GM19463 (cell line): ENCODE measurements around the gene GET3.
A peak's percentile ranks its signal among the peaks of the same experiment; 100 is the strongest.

Experiments
- ATAC-seq: cut with Tn5 transposase; IDR thresholded peaks from one replicate; pipeline ENCODE4 v1.9.1; 2021; ENCODE audit warnings: mild to moderate bottlenecking, moderate library complexity; ENCODE audit not compliant: unreplicated experiment

Gene GET3

GRCh38 chr19:12750851-12751250, 13.6 kb downstream of the GET3 start:
- ATAC-seq = no peak

- ATAC-seq = no peak
These were observed 14.3 kb downstream of the GET3 start, which contains the start of gene BEST2 for GRCh38 chr19:12751635-12752034. Gene BEST2 (plus strand): TSS chr19:12751791. CDS start chr19:12752593, 802 bp downstream.

GRCh38 chr19:12752056-12752781, 14.9 kb downstream of the GET3 start:
- ATAC-seq = no peak

GRCh38 chr19:12754465-12755196, 17.3 kb downstream of the GET3 start:
- ATAC-seq = no peak

GRCh38 chr19:12756150-12756883, 19.0 kb downstream of the GET3 start:
- no peak for ATAC-seq

GRCh38 chr19:12757544-12758274, 20.4 kb downstream of the GET3 start:
- no peak for ATAC-seq

- no peak for ATAC-seq
These were observed 22.4 kb downstream of the GET3 start for GRCh38 chr19:12759686-12760085.

GRCh38 chr19:12763100-12763499, 25.8 kb downstream of the GET3 start:
- no peak for ATAC-seq

GRCh38 chr19:12764698-12765097, 27.4 kb downstream of the GET3 start:
- no peak for ATAC-seq

- ATAC-seq = peak; percentile 42
These were observed 28.8 kb downstream of the GET3 start for GRCh38 chr19:12766051-12766521.

- no peak for ATAC-seq
These were observed 29.9 kb downstream of the GET3 start for GRCh38 chr19:12767150-12767549.

GRCh38 chr19:12767666-12768065, 30.4 kb downstream of the GET3 start:
- no peak for ATAC-seq

- ATAC-seq = no peak
These were observed 32.4 kb downstream of the GET3 start for GRCh38 chr19:12769689-12770088.

GRCh38 chr19:12770922-12771321, 33.6 kb downstream of the GET3 start:
- no peak for ATAC-seq

- ATAC-seq = no peak
These were observed 35.0 kb downstream of the GET3 start for GRCh38 chr19:12772323-12772722.

- no peak for ATAC-seq
These were observed 36.3 kb downstream of the GET3 start for GRCh38 chr19:12773571-12773970.

- no peak for ATAC-seq
These were observed 37.6 kb downstream of the GET3 start, which contains the start of gene HOOK2 for GRCh38 chr19:12774588-12775555. Gene HOOK2 (minus strand): TSS chr19:12775552. CDS start chr19:12775449, 103 bp downstream.

- ATAC-seq = no peak
These were observed 40.1 kb downstream of the GET3 start for GRCh38 chr19:12777217-12778016.
